SK-N-SH (cell line): ENCODE results near the gene PPARD. TPM values are rescaled to one million over a fixed set of nuclear protein-coding genes. Genes with fewer than 3 reads are reported as not detected.

Source experiments
- CTCF ChIA-PET: fragments of 300-600, 350-600 bp; formaldehyde crosslinking; extraction: SDS; loops from one replicate; lab custom pipeline; 2021; lab: Yijun Ruan, JAX
- POLR2A ChIA-PET: fragments of 350-600 bp; sonication (Branson Sonifier 250); formaldehyde crosslinking; extraction: SDS; loops from one replicate; lab custom pipeline; 2020; ENCODE audit warnings: antibody characterized with exemption, inconsistent platforms; lab: Yijun Ruan, JAX
- DNase-seq: peaks from one replicate; pipeline ENCODE4 v3.0.0; 2012
- H2AFZ ChIP-seq: fragments of 200-600 bp; sonication (generic); 2 replicates; pipeline ENCODE4 v1.8.1; 2016; ENCODE audit warnings: antibody characterized with exemption, mild to moderate bottlenecking, low read depth
- H3F3A ChIP-seq: fragments of 200-600 bp; sonication (generic); replicated peaks from 2 replicates; pipeline ENCODE3; 2016; ENCODE audit warnings: antibody characterized with exemption, mild to moderate bottlenecking; ENCODE audit not compliant: insufficient read depth
- H3K27ac ChIP-seq, 2 experiments: fragments of 200-500 bp in 1 of 2; fragments of 200-600 bp in 1 of 2; sonication (Bioruptor generic) in 1 of 2; sonication (generic), shearing (Covaris generic) in 1 of 2; 2 replicates each; pipeline versions ENCODE4 v1.5.1 to v1.6.1; 2014 to 2016; ENCODE audit warnings: low read depth in 2 of 2, inconsistent platforms in 1 of 2, low read length in 1 of 2, mild to moderate bottlenecking in 1 of 2, mixed read lengths in 1 of 2
- H3K27me3 ChIP-seq: fragments of 200-600 bp; sonication (generic), shearing (Covaris generic); 2 replicates; pipeline ENCODE4 v1.6.1; 2016; ENCODE audit warnings: mixed run types; ENCODE audit not compliant: insufficient read depth
- H3K36me3 ChIP-seq, 2 experiments: fragments of 200-500 bp in 1 of 2; fragments of 200-600 bp in 1 of 2; sonication (Bioruptor generic) in 1 of 2; sonication (generic) in 1 of 2; replicated peaks in 1 of 2; 2 replicates each; pipeline versions ENCODE3 to v1.5.1; 2014 to 2016; ENCODE audit warnings: low read length in 1 of 2, mild to moderate bottlenecking in 1 of 2; ENCODE audit not compliant: insufficient read depth in 2 of 2, control insufficient read depth in 1 of 2
- H3K4me1 ChIP-seq, 2 experiments: fragments of 200-500 bp in 1 of 2; fragments of 200-600 bp in 1 of 2; sonication (Bioruptor generic) in 1 of 2; sonication (generic), shearing (Covaris generic) in 1 of 2; 2 replicates each; pipeline versions ENCODE4 v1.5.1 to v1.6.1; 2014 to 2016; ENCODE audit warnings: low read depth in 1 of 2, low read length in 1 of 2, mixed run types in 1 of 2; ENCODE audit not compliant: insufficient read depth in 2 of 2, control insufficient read depth in 1 of 2
- H3K4me2 ChIP-seq: fragments of 200-600 bp; sonication (generic), shearing (Covaris generic); 2 replicates; pipeline ENCODE4 v1.6.1; 2017; ENCODE audit warnings: mixed run types
- H3K4me3 ChIP-seq, 2 experiments: fragments of 200-500 bp in 1 of 2; fragments of 200-600 bp in 1 of 2; sonication (Bioruptor generic) in 1 of 2; sonication (generic), shearing (Covaris generic) in 1 of 2; 2 replicates each; pipeline versions ENCODE4 v1.5.1 to v1.8.1; 2014 to 2016; ENCODE audit warnings: low read depth in 2 of 2, inconsistent platforms in 1 of 2, low read length in 1 of 2, mild to moderate bottlenecking in 1 of 2, mixed read lengths in 1 of 2, moderate library complexity in 1 of 2
- H3K79me2 ChIP-seq: fragments of 200-600 bp; sonication (generic); 2 replicates; pipeline ENCODE4 v1.8.1; 2017; ENCODE audit warnings: mild to moderate bottlenecking; ENCODE audit not compliant: insufficient read depth
- H3K9ac ChIP-seq: fragments of 200-600 bp; sonication (generic); 2 replicates; pipeline ENCODE4 v1.6.1; 2017; ENCODE audit warnings: mixed run types
- H3K9me2 ChIP-seq: fragments of 200-600 bp; sonication (generic); 2 replicates; pipeline ENCODE4 v1.6.1; 2017; ENCODE audit warnings: mixed run types
- H3K9me3 ChIP-seq: fragments of 200-600 bp; sonication (generic); 2 replicates; pipeline ENCODE4 v1.6.1; 2017; ENCODE audit warnings: mixed run types, mild to moderate bottlenecking, moderate library complexity
- H4K20me1 ChIP-seq: fragments of 200-600 bp; sonication (generic); 2 replicates; pipeline ENCODE4 v1.6.1; 2017; ENCODE audit warnings: mild to moderate bottlenecking, mixed run types; ENCODE audit not compliant: insufficient read depth
- CHD2 ChIP-seq: fragments of 150-350 bp; IDR thresholded peaks from 2 replicates; pipeline ENCODE4 v1.6.1; 2018; ENCODE audit warnings: low read length; ENCODE audit not compliant: partially characterized antibody
- IRF3 ChIP-seq: fragments of 150-350 bp; IDR thresholded peaks from 2 replicates; pipeline ENCODE4 v1.6.1; 2016; ENCODE audit warnings: mild to moderate bottlenecking, low read depth, low read length
- JUND ChIP-seq: IDR thresholded peaks from 2 replicates; pipeline ENCODE4 v1.4.0; 2012
- MAX ChIP-seq: IDR thresholded peaks from 2 replicates; pipeline ENCODE4 v1.4.0; 2012; ENCODE audit warnings: low read depth
- NFIC ChIP-seq: IDR thresholded peaks from 2 replicates; pipeline ENCODE4 v1.4.0; 2012; ENCODE audit warnings: borderline replicate concordance
- NRF1 ChIP-seq: IDR thresholded peaks from 2 replicates; pipeline ENCODE4 v1.6.1; 2012; ENCODE audit warnings: low read depth, mild to moderate bottlenecking, low read length
- REST ChIP-seq: IDR thresholded peaks from 2 replicates; pipeline ENCODE4 v1.6.1; 2012; ENCODE audit warnings: mild to moderate bottlenecking, low read depth, low read length, moderate library complexity
- RXRA ChIP-seq: IDR thresholded peaks from 2 replicates; pipeline ENCODE4 v1.4.0; 2012; ENCODE audit warnings: low read depth, mild to moderate bottlenecking, borderline replicate concordance
- SIN3A ChIP-seq: IDR thresholded peaks from 2 replicates; pipeline ENCODE4 v1.6.1; 2012; ENCODE audit warnings: low read depth, mild to moderate bottlenecking, low read length, moderate library complexity, borderline replicate concordance
- TAF1 ChIP-seq: IDR thresholded peaks from 2 replicates; pipeline ENCODE4 v1.6.1; 2012; ENCODE audit warnings: low read depth, mild to moderate bottlenecking, low read length, moderate library complexity, borderline replicate concordance
- YY1 ChIP-seq: IDR thresholded peaks from 2 replicates; pipeline ENCODE4 v1.4.0; 2012; ENCODE audit warnings: low read depth, mild to moderate bottlenecking
- ZBTB33 ChIP-seq: IDR thresholded peaks from 2 replicates; pipeline ENCODE4 v1.4.0; 2012; ENCODE audit warnings: low read depth, borderline replicate concordance
- WGBS: methylation state at CpG from one replicate; pipeline ENCODE4 v1.1.6; 2017; ENCODE audit warnings: low lambda C conversion rate; 5-methylcytosine and 5-hydroxymethylcytosine counted together
- polyA plus RNA-seq, 3 experiments: library from polyadenylated mRNA; depleted of rRNA; stranded (reverse); fragments of >200 nt; gene quantifications; 2 replicates each; pipeline ENCODE4 v1.2.3, GENCODE V29; 2012

The PPARD gene
- polyA plus RNA-seq, 1 of the 3 experiments (the other 2 are of a cell fraction), result 13.3 TPM

- Histone ChIP-seq H3K4me2 (no peak overlapping the region), H3K27me3 (no peaks in the 10 kb centered on the region), H3K4me3 (no peak overlapping the region), H3K9me3 (no peaks in the 10 kb centered on the region), H3K27ac (no peak overlapping the region), H3F3A (peaks cover 7% of the 10 kb centered on the region), H3K79me2 (peaks cover 26% of the 10 kb centered on the region), H3K9me2 (no peaks in the 10 kb centered on the region), H3K36me3 (no peaks in the 10 kb centered on the region), H4K20me1 (no peaks in the 10 kb centered on the region), H2AFZ (no peak overlapping the region), H3K4me1 (peaks cover 3 to 6% of the 10 kb centered on the region in 2 experiments; a peak in 2 of 4 replicates), H3K9ac (no peak overlapping the region)
- WGBS, result 92% methylated on average over 12 of the region's 14 CpGs
- DNase-seq, result no peak
- TF ChIP-seq TAF1 (no peak), NRF1 (no peak), RXRA (no peak), NFIC (no peak), IRF3 (no peak), JUND (no peak)
- ChIA-PET POLR2A (no interaction called here), CTCF (no interaction called here)
Observed at GRCh38 chr6:35385457-35386202, 43.3 kb downstream of the PPARD start.

GRCh38 chr6:35386989-35387388, 44.6 kb downstream of the PPARD start:
- H3K9me2 ChIP-seq, result no peaks in the 10 kb centered on the region
- H3K27ac ChIP-seq, result no peak overlapping the region
- DNase-seq, result no peak
- no peak overlapping the region for H3K4me2 ChIP-seq
- 93% methylated on average over 3 of the region's 4 CpGs for WGBS
- no peaks in the 10 kb centered on the region for H3K36me3 ChIP-seq
- H3K9ac ChIP-seq, result no peak overlapping the region
- H2AFZ ChIP-seq, result no peak overlapping the region
- no peak overlapping the region for H3K4me3 ChIP-seq
- ChIA-PET POLR2A (no interaction called here), CTCF (no interaction called here)
- TF ChIP-seq ZBTB33, result no peak
- TF ChIP-seq NRF1, result no peak
- no peak for TF ChIP-seq CHD2
- no peak for TF ChIP-seq REST
- TF ChIP-seq YY1, result no peak
- TF ChIP-seq SIN3A, result no peak
- TF ChIP-seq MAX, result no peak
- H3K9me3 ChIP-seq, result no peaks in the 10 kb centered on the region
- peaks cover 21% of the 10 kb centered on the region for H3F3A ChIP-seq
- peaks cover 17% of the 10 kb centered on the region for H3K79me2 ChIP-seq
- H3K27me3 ChIP-seq, result no peaks in the 10 kb centered on the region
- H4K20me1 ChIP-seq, result no peaks in the 10 kb centered on the region
- H3K4me1 ChIP-seq, result peaks cover 11 to 13% of the 10 kb centered on the region in 2 experiments; a peak in 2 of 4 replicates
